HepG2 (cell line): Measurements from ENCODE around the gene RTP2. TPM values are rescaled to one million over a fixed set of nuclear protein-coding genes. Genes with fewer than 3 reads are reported as not detected.
A peak's percentile ranks its signal among the peaks of the same experiment; 100 is the strongest.

ENCODE experiments used
- IRF2 ChIP-seq: IDR thresholded peaks from 2 replicates; pipeline ENCODE4 v1.6.1; 2018; ENCODE audit warnings: missing genetic modification reagents, missing compliant biosample characterization
- KDM5B ChIP-seq: sonication (generic); formaldehyde crosslinking; IDR thresholded peaks from 2 replicates; pipeline ENCODE4 v1.4.0; 2020; ENCODE audit warnings: missing genetic modification reagents, mild to moderate bottlenecking, borderline replicate concordance
- KLF13 ChIP-seq: sonication (generic); formaldehyde crosslinking; IDR thresholded peaks from 2 replicates; pipeline ENCODE4 v1.4.0; 2020; ENCODE audit warnings: mild to moderate bottlenecking, missing genetic modification reagents
- NFE2L1 ChIP-seq: sonication (generic); formaldehyde crosslinking; IDR thresholded peaks from 2 replicates; pipeline ENCODE4 v1.4.0; 2020; ENCODE audit warnings: missing genetic modification reagents, mild to moderate bottlenecking, borderline replicate concordance
- RAD21 ChIP-seq: fragments of 450-650 bp; formaldehyde crosslinking; IDR thresholded peaks from 2 replicates; pipeline ENCODE4 v1.5.0; 2020; ENCODE audit warnings: mild to moderate bottlenecking
- REPIN1 ChIP-seq: sonication (generic); formaldehyde crosslinking; IDR thresholded peaks from 2 replicates; pipeline ENCODE4 v1.8.0; 2022; ENCODE audit warnings: missing genetic modification reagents, low read depth, mild to moderate bottlenecking, borderline replicate concordance
- SMAD3 ChIP-seq: sonication (generic); formaldehyde crosslinking; IDR thresholded peaks from 2 replicates; pipeline ENCODE4 v1.4.0; 2020; ENCODE audit warnings: missing genetic modification reagents
- TAF1 ChIP-seq: sonication (generic); formaldehyde crosslinking; IDR thresholded peaks from 2 replicates; pipeline ENCODE4 v1.4.0; 2020; ENCODE audit warnings: missing genetic modification reagents
- ZEB1 ChIP-seq: IDR thresholded peaks from 2 replicates; pipeline ENCODE4 v1.6.1; 2012; ENCODE audit warnings: mild to moderate bottlenecking, low read depth, inconsistent platforms; ENCODE audit not compliant: insufficient replicate concordance
- ZFX ChIP-seq: sonication (generic); formaldehyde crosslinking; IDR thresholded peaks from 2 replicates; pipeline ENCODE4 v1.4.0; 2020; ENCODE audit warnings: mild to moderate bottlenecking, low read depth, missing genetic modification reagents, moderate library complexity
- ZKSCAN5 ChIP-seq: sonication (generic); formaldehyde crosslinking; IDR thresholded peaks from 2 replicates; pipeline ENCODE4 v1.5.1; 2020; ENCODE audit warnings: mild to moderate bottlenecking, missing genetic modification reagents
- ZNF672 ChIP-seq: sonication (generic); formaldehyde crosslinking; IDR thresholded peaks from 2 replicates; pipeline ENCODE4 v1.8.1; 2022; ENCODE audit warnings: missing genetic modification reagents
- ZNF776 ChIP-seq: sonication (generic); formaldehyde crosslinking; IDR thresholded peaks from 2 replicates; pipeline ENCODE4 v1.4.0; 2020; ENCODE audit warnings: mild to moderate bottlenecking, missing genetic modification reagents
- ZNF841 ChIP-seq: sonication (generic); formaldehyde crosslinking; IDR thresholded peaks from 2 replicates; pipeline ENCODE4 v1.8.1; 2023; ENCODE audit warnings: missing genetic modification reagents, borderline replicate concordance
- ZNF883 ChIP-seq: sonication (generic); formaldehyde crosslinking; IDR thresholded peaks from 2 replicates; pipeline ENCODE4 v1.5.1; 2020; ENCODE audit warnings: mild to moderate bottlenecking, missing genetic modification reagents; ENCODE audit errors: not compliant biosample characterization
- ZSCAN20 ChIP-seq: sonication (generic); formaldehyde crosslinking; IDR thresholded peaks from 2 replicates; pipeline ENCODE4 v1.4.0; 2020; ENCODE audit warnings: missing genetic modification reagents, mild to moderate bottlenecking, borderline replicate concordance
- polyA plus RNA-seq, 8 experiments: library from polyadenylated mRNA; depleted of rRNA in 3 of 8; stranded (reverse) in 7 of 8; unstranded in 1 of 8; fragments of >200 nt; fragmentation: Illumina TruSeq in 4 of 8; extraction: Trizol in 4 of 8; gene quantifications; 2 replicates each; pipeline versions ENCODE4 v1.2.1 to v1.2.3, GENCODE V29; 2011 to 2016; ENCODE audit warnings: low read depth in 4 of 8, missing spikeins in 1 of 8, mixed read lengths in 1 of 8; ENCODE audit not compliant: insufficient read depth in 1 of 8
- total RNA-seq, 5 experiments: library from RNA; depleted of rRNA; stranded (reverse); fragments of >200 nt; fragmentation: Illumina TruSeq; extraction: Trizol; gene quantifications; 2 replicates each; pipeline ENCODE4 v1.2.3, GENCODE V29; 2016; ENCODE audit warnings: low read depth in 1 of 5
- TF ChIP-seq, protein P1 (sequence below): sonication (generic); formaldehyde crosslinking; IDR thresholded peaks from 2 replicates; pipeline ENCODE4 v1.5.0; 2020; ENCODE audit warnings: missing genetic modification reagents, mild to moderate bottlenecking, borderline replicate concordance
- TF ChIP-seq, protein P2 (sequence below): IDR thresholded peaks from 2 replicates; pipeline ENCODE4 v1.6.1; 2016; ENCODE audit warnings: missing compliant biosample characterization, missing genetic modification reagents, borderline replicate concordance
- TF ChIP-seq, protein P3 (sequence below): sonication (generic); formaldehyde crosslinking; IDR thresholded peaks from 2 replicates; pipeline ENCODE4 v1.5.1; 2020; ENCODE audit warnings: mild to moderate bottlenecking, moderate library complexity, missing genetic modification reagents
- TF ChIP-seq, protein P4 (sequence below): sonication (generic); formaldehyde crosslinking; IDR thresholded peaks from 2 replicates; pipeline ENCODE4 v1.4.0; 2020; ENCODE audit warnings: mild to moderate bottlenecking, missing genetic modification reagents
- TF ChIP-seq, protein P5 (sequence below): sonication (generic); formaldehyde crosslinking; IDR thresholded peaks from 2 replicates; pipeline ENCODE4 v1.4.0; 2020; ENCODE audit warnings: missing genetic modification reagents

RTP2 gene
- total and polyA plus RNA-seq, 2 of the 13 experiments (the other 11 are each of a cell fraction or from before 2014, with no cell fraction given): not detected

DNA sequence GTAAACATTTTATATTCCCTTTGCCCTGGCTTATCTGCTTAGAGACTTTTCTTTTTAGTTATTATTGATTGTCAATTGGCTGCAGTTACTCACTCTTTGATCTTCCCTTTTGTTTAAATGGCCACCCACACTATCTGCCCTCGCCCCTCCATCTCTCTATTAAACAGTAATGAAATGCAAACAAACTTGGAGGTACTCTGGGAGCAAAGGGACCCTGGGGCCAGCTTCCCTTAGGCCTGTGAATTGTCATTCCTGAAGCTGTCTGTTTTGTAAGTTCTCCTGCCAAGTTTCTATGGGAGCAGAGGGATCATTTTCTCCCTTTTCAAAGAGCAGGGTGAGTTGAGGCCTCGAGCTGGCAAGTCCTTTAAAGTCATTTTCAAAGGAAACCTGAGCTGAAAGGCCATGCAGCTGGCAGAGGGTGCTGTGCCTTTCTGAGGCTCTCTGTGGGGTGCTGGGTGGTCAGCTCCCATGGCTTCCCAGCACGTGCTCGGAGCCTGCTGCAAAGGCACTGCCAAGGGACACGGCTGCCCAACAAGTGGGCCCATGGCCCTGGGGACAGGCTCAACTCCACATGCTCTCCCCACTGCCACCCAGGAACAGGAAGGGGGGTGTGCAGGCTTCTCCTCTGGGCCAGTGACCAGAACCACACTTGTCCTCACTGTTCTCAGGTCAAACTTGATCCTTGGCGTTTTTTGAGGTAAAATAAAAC is 17.4 kb upstream of the RTP2 start (continued):
- TF ChIP-seq, protein P1, sequence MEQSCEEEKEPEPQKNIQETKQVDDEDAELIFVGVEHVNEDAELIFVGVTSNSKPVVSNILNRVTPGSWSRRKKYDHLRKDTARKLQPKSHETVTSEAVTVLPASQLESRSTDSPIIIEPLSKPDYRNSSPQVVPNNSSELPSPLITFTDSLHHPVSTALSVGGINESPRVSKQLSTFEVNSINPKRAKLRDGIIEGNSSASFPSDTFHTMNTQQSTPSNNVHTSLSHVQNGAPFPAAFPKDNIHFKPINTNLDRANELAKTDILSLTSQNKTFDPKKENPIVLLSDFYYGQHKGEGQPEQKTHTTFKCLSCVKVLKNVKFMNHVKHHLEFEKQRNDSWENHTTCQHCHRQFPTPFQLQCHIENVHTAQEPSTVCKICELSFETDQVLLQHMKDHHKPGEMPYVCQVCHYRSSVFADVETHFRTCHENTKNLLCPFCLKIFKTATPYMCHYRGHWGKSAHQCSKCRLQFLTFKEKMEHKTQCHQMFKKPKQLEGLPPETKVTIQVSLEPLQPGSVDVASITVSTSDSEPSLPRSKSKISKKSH (CRISPR knock-in tag): peak; percentile 69; the same call in 1 of the 2 replicates
- no peak for TF ChIP-seq ZNF841 (CRISPR knock-in tag)
- TF ChIP-seq, protein P2, sequence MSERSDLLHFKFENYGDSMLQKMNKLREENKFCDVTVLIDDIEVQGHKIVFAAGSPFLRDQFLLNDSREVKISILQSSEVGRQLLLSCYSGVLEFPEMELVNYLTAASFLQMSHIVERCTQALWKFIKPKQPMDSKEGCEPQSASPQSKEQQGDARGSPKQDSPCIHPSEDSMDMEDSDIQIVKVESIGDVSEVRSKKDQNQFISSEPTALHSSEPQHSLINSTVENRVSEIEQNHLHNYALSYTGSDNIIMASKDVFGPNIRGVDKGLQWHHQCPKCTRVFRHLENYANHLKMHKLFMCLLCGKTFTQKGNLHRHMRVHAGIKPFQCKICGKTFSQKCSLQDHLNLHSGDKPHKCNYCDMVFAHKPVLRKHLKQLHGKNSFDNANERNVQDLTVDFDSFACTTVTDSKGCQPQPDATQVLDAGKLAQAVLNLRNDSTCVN (CRISPR knock-in tag): no peak
- TF ChIP-seq NFE2L1 (CRISPR knock-in tag): no peak
- 0 out of 2 replicates have a peak, but pooled peaks have one; percentile 12 for TF ChIP-seq IRF2 (CRISPR knock-in tag)
- peak; percentile 70; the same call in 1 of the 2 replicates for TF ChIP-seq ZFX (CRISPR knock-in tag)
- TF ChIP-seq TAF1 (CRISPR knock-in tag): no peak; the same call in 1 of the 2 replicates
- peak; percentile 90 for TF ChIP-seq REPIN1 (CRISPR knock-in tag)
- no peak for TF ChIP-seq ZEB1
- no peak for TF ChIP-seq RAD21 (CRISPR knock-in tag)
- peak; percentile 52 for TF ChIP-seq ZNF883
- TF ChIP-seq ZNF776: no peak
- TF ChIP-seq, protein P3, sequence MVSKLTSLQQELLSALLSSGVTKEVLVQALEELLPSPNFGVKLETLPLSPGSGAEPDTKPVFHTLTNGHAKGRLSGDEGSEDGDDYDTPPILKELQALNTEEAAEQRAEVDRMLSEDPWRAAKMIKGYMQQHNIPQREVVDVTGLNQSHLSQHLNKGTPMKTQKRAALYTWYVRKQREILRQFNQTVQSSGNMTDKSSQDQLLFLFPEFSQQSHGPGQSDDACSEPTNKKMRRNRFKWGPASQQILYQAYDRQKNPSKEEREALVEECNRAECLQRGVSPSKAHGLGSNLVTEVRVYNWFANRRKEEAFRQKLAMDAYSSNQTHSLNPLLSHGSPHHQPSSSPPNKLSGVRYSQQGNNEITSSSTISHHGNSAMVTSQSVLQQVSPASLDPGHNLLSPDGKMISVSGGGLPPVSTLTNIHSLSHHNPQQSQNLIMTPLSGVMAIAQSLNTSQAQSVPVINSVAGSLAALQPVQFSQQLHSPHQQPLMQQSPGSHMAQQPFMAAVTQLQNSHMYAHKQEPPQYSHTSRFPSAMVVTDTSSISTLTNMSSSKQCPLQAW (CRISPR knock-in tag): peak; percentile 94
- peak; percentile 81; the same call in 1 of the 2 replicates for TF ChIP-seq SMAD3 (CRISPR knock-in tag)
- TF ChIP-seq, protein P4, sequence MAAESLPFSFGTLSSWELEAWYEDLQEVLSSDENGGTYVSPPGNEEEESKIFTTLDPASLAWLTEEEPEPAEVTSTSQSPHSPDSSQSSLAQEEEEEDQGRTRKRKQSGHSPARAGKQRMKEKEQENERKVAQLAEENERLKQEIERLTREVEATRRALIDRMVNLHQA (CRISPR knock-in tag): no peak
- TF ChIP-seq KLF13 (CRISPR knock-in tag): no peak
- TF ChIP-seq KDM5B (CRISPR knock-in tag): peak; percentile 54; the same call in 1 of the 2 replicates
- TF ChIP-seq, protein P5, sequence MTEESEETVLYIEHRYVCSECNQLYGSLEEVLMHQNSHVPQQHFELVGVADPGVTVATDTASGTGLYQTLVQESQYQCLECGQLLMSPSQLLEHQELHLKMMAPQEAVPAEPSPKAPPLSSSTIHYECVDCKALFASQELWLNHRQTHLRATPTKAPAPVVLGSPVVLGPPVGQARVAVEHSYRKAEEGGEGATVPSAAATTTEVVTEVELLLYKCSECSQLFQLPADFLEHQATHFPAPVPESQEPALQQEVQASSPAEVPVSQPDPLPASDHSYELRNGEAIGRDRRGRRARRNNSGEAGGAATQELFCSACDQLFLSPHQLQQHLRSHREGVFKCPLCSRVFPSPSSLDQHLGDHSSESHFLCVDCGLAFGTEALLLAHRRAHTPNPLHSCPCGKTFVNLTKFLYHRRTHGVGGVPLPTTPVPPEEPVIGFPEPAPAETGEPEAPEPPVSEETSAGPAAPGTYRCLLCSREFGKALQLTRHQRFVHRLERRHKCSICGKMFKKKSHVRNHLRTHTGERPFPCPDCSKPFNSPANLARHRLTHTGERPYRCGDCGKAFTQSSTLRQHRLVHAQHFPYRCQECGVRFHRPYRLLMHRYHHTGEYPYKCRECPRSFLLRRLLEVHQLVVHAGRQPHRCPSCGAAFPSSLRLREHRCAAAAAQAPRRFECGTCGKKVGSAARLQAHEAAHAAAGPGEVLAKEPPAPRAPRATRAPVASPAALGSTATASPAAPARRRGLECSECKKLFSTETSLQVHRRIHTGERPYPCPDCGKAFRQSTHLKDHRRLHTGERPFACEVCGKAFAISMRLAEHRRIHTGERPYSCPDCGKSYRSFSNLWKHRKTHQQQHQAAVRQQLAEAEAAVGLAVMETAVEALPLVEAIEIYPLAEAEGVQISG (CRISPR knock-in tag): peak; percentile 47
- TF ChIP-seq ZSCAN20: peak; percentile 48; the same call in 1 of the 2 replicates
- TF ChIP-seq ZKSCAN5: no peak
- TF ChIP-seq ZNF672 (CRISPR knock-in tag): no peak
